ENCODE data around the gene SUCO. TPM values are rescaled to one million over a fixed set of nuclear protein-coding genes. Genes with fewer than 3 reads are reported as not detected.

The SUCO gene
- total RNA-seq, 4 donors from 2014 or later, result 21.1 to 31.6 (median 22.3) TPM

DNA sequence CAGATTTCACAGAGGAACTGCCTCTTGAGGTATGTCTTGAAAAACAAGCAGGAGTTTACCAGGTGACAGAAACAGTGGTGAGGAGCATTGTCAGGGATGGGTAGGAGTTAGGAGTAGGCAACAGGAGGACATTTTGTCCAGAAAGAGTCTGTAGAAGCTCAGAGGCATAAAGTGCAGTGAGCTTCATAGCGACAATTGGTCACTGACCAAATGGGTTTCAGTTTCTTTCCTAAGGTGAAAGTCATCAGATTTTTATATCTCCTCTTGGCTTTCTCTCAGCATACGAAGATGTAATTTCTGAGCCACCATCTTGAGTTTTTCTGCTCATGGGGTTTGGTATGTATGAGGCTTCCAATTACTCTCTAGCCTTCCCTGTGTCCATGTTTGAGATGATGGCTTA is 96.7 kb downstream of the SUCO start:
- no peaks in the 10 kb centered on the region for H3K27me3 ChIP-seq
- H3K27ac ChIP-seq (replicated peaks in 1 of 4), result no peak overlapping the region
- WGBS, result 97% methylated on average over 2 of the region's 2 CpGs
- TF ChIP-seq EP300 (IDR thresholded peaks at IDR 0.05) (no peak), POLR2AphosphoS5 (IDR thresholded peaks at IDR 0.05) (no peak)
- H3K4me1 ChIP-seq, result no peaks in the 10 kb centered on the region
- intact Hi-C loops (cut with DNase I), result no loop called here
- no peak overlapping the region for H3K4me3 ChIP-seq
- peaks cover 0 to 10% (median 7%) of the 10 kb centered on the region in 4 donors for H3K9me3 ChIP-seq
- no peak for DNase-seq (ENCODE audit: extremely low spot score)
- no peaks in the 10 kb centered on the region for H3K36me3 ChIP-seq

- H3K4me1 ChIP-seq, result no peaks in the 10 kb centered on the region
- H3K27me3 ChIP-seq, result no peaks in the 10 kb centered on the region
- H3K27ac ChIP-seq (replicated peaks in 1 of 4), result no peak overlapping the region
- intact Hi-C loops (cut with DNase I), result no loop called here
- no peaks in the 10 kb centered on the region for H3K36me3 ChIP-seq
- TF ChIP-seq POLR2A (IDR thresholded peaks at IDR 0.05; ENCODE audit: low read depth), result no peak
- TF ChIP-seq, protein P1, sequence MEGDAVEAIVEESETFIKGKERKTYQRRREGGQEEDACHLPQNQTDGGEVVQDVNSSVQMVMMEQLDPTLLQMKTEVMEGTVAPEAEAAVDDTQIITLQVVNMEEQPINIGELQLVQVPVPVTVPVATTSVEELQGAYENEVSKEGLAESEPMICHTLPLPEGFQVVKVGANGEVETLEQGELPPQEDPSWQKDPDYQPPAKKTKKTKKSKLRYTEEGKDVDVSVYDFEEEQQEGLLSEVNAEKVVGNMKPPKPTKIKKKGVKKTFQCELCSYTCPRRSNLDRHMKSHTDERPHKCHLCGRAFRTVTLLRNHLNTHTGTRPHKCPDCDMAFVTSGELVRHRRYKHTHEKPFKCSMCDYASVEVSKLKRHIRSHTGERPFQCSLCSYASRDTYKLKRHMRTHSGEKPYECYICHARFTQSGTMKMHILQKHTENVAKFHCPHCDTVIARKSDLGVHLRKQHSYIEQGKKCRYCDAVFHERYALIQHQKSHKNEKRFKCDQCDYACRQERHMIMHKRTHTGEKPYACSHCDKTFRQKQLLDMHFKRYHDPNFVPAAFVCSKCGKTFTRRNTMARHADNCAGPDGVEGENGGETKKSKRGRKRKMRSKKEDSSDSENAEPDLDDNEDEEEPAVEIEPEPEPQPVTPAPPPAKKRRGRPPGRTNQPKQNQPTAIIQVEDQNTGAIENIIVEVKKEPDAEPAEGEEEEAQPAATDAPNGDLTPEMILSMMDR (IDR thresholded peaks at IDR 0.05), result no peak
- TF ChIP-seq POLR2AphosphoS5 (IDR thresholded peaks at IDR 0.05), result no peak
- TF ChIP-seq EP300 (IDR thresholded peaks at IDR 0.05), result no peak
- H3K4me3 ChIP-seq, result no peak overlapping the region
- peaks cover 0 to 10% (median 7%) of the 10 kb centered on the region in 4 donors for H3K9me3 ChIP-seq
- WGBS, result 88% methylated on average over 11 of the region's 11 CpGs
- DNase-seq (ENCODE audit: extremely low spot score), result no peak
Observed at GRCh38 chr1:172630056-172630818, 97.3 kb downstream of the SUCO start.

- Histone ChIP-seq H3K4me3 (no peak overlapping the region), H3K27me3 (no peaks in the 10 kb centered on the region), H3K36me3 (no peaks in the 10 kb centered on the region), H3K27ac (replicated peaks in 1 of 4) (no peak overlapping the region), H3K9me3 (peaks cover 0 to 10% (median 7%) of the 10 kb centered on the region in 4 donors), H3K4me1 (no peaks in the 10 kb centered on the region)
- TF ChIP-seq EP300 (IDR thresholded peaks at IDR 0.05) (no peak), POLR2A (IDR thresholded peaks at IDR 0.05; ENCODE audit: low read depth) (no peak), POLR2AphosphoS5 (IDR thresholded peaks at IDR 0.05) (no peak)
- TF ChIP-seq, protein P1 (IDR thresholded peaks at IDR 0.05), result no peak
- intact Hi-C loops (cut with DNase I), result no loop called here
- no peak for DNase-seq (ENCODE audit: extremely low spot score)
- 76% methylated on average over 3 of the region's 3 CpGs for WGBS
Observed at GRCh38 chr1:172630868-172631267, 97.9 kb downstream of the SUCO start.

GRCh38 chr1:172637522-172637921 is 104.6 kb downstream of the SUCO start:
- Histone ChIP-seq H3K4me3 (no peak overlapping the region), H3K36me3 (no peaks in the 10 kb centered on the region), H3K27me3 (no peaks in the 10 kb centered on the region), H3K4me1 (no peaks in the 10 kb centered on the region), H3K9me3 (peaks cover 0 to under 1% (median 0%) of the 10 kb centered on the region in 4 donors), H3K27ac (replicated peaks in 1 of 4) (no peak overlapping the region)
- 100% methylated on average over 2 of the region's 2 CpGs for WGBS
- TF ChIP-seq, protein P1 (IDR thresholded peaks at IDR 0.05), result no peak
- TF ChIP-seq EP300 (IDR thresholded peaks at IDR 0.05), result no peak
- intact Hi-C loops (cut with DNase I), result no loop called here
- DNase-seq (ENCODE audit: extremely low spot score), result no peak

DNA sequence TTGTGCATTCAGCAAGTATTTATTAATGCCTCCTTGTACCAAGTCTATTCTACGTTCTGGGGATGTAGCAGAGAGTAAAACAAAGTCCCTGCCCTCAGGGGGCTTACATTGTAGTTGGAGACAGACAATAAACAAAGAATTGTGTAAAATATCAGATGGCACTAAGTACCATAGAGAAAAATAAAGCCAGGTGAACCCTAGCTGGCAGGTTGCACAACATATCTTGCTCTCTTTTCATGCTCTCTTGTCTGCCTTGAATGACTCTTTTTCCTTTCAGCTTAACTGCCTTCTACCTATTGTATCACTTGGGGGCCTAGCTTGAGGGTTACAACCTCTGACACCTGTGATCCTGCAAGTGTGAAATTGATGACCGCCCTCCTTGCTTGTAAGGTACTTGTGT is 105.3 kb downstream of the SUCO start:
- H3K36me3 ChIP-seq, result no peaks in the 10 kb centered on the region
- intact Hi-C loops (cut with DNase I), result no loop called here
- no peak for DNase-seq (ENCODE audit: extremely low spot score)
- no peaks in the 10 kb centered on the region for H3K4me1 ChIP-seq
- no peaks in the 10 kb centered on the region for H3K27me3 ChIP-seq
- no peak overlapping the region for H3K4me3 ChIP-seq
- H3K9me3 ChIP-seq, result no peaks in the 10 kb centered on the region
- TF ChIP-seq POLR2AphosphoS5 (IDR thresholded peaks at IDR 0.05) (no peak), EP300 (IDR thresholded peaks at IDR 0.05) (no peak), POLR2A (IDR thresholded peaks at IDR 0.05; ENCODE audit: low read depth) (no peak)
- TF ChIP-seq, protein P1 (IDR thresholded peaks at IDR 0.05), result no peak
- 84% methylated on average over 2 of the region's 2 CpGs for WGBS
- no peak overlapping the region for H3K27ac ChIP-seq (replicated peaks in 1 of 4)

Data from esophagus muscularis mucosa (tissue), 4 donors.